HL-60 (cell line): ENCODE results near the gene CAMK2B.

Experiments used
- POLR2AphosphoS5 ChIP-seq: IDR thresholded peaks from 2 replicates; pipeline ENCODE4 v1.6.1; 2012; ENCODE audit warnings: low read depth
- REST ChIP-seq: IDR thresholded peaks from 2 replicates; pipeline ENCODE4 v1.6.1; 2012; ENCODE audit warnings: low read depth; ENCODE audit not compliant: insufficient replicate concordance

- TF ChIP-seq POLR2AphosphoS5 (no peak), REST (no peak)
Measured at GRCh38 chr7:44223362-44224079, 101.9 kb downstream of the CAMK2B start.
